Fibroblast of lung (primary cell): Measurements from ENCODE around the gene ZNF385A. TPM values are rescaled to one million over a fixed set of nuclear protein-coding genes. Genes with fewer than 3 reads are reported as not detected.
A peak's percentile ranks its signal among the peaks of the same experiment; 100 is the strongest.

Source experiments
- DNase-seq, 2 donors: peaks; one replicate each; pipeline versions ENCODE4 v3.0.0 to v3.0.0-alpha.2; 2010; ENCODE audit warnings: low read depth in 2 of 2
- H2AFZ ChIP-seq: 2 replicates; pipeline ENCODE4 v1.5.1; 2012; ENCODE audit warnings: low read length, control low read depth, inconsistent platforms
- H3K27ac ChIP-seq: 2 replicates; pipeline ENCODE4 v1.5.1; 2011; ENCODE audit warnings: low read length, control low read depth; ENCODE audit not compliant: insufficient read depth
- H3K27me3 ChIP-seq: 2 replicates; pipeline ENCODE4 v1.5.1; 2011; ENCODE audit warnings: mild to moderate bottlenecking, low read length; ENCODE audit not compliant: control insufficient read depth, insufficient read depth
- H3K36me3 ChIP-seq: 2 replicates; pipeline ENCODE4 v1.5.1; 2011; ENCODE audit warnings: low read length; ENCODE audit not compliant: control insufficient read depth, insufficient read depth
- H3K4me1 ChIP-seq: 2 replicates; pipeline ENCODE4 v1.5.1; 2011; ENCODE audit warnings: low read length; ENCODE audit not compliant: control insufficient read depth, insufficient read depth; ENCODE audit errors: extremely low read depth
- H3K4me2 ChIP-seq: 2 replicates; pipeline ENCODE4 v1.5.1; 2011; ENCODE audit warnings: low read length, control low read depth; ENCODE audit not compliant: insufficient read depth; ENCODE audit errors: extremely low read depth
- H3K4me3 ChIP-seq, 4 experiments: fragments of 200-600 bp in 1 of 4; sonication (generic) in 1 of 4; replicated peaks in 1 of 4; 2 replicates each; pipeline ENCODE4 v1.5.1; 2011 to 2016; ENCODE audit warnings: low read length in 4 of 4, low read depth in 3 of 4, mild to moderate bottlenecking in 3 of 4, control low read depth in 2 of 4, inconsistent platforms in 1 of 4, mixed read lengths in 1 of 4; ENCODE audit not compliant: insufficient read depth in 1 of 4; ENCODE audit errors: control extremely low read depth in 1 of 4
- H3K79me2 ChIP-seq: 2 replicates; pipeline ENCODE4 v1.5.1; 2012; ENCODE audit warnings: mild to moderate bottlenecking, low read length, inconsistent platforms; ENCODE audit not compliant: control insufficient read depth, insufficient read depth
- H3K9ac ChIP-seq: 2 replicates; pipeline ENCODE4 v1.5.1; 2011; ENCODE audit warnings: mild to moderate bottlenecking, low read length, control low read depth; ENCODE audit not compliant: insufficient read depth
- H3K9me3 ChIP-seq: 2 replicates; pipeline ENCODE4 v1.5.1; 2012; ENCODE audit warnings: low read depth, low read length; ENCODE audit not compliant: control insufficient read depth, insufficient read depth
- H4K20me1 ChIP-seq: 2 replicates; pipeline ENCODE4 v1.5.1; 2011; ENCODE audit warnings: low read length; ENCODE audit not compliant: control insufficient read depth, insufficient read depth; ENCODE audit errors: extremely low read depth
- EZH2 ChIP-seq: IDR thresholded peaks from 2 replicates; pipeline ENCODE4 v1.5.1; 2012; ENCODE audit warnings: low read length, control low read depth, mild to moderate bottlenecking; ENCODE audit errors: missing control alignments
- polyA plus RNA-seq, 2 donors: library from polyadenylated mRNA; depleted of rRNA in 1 of 2; stranded (reverse) in 1 of 2; unstranded in 1 of 2; fragments of >200 nt; gene quantifications; 2 replicates each; pipeline ENCODE4 v1.2.1, GENCODE V29; 2011 to 2012; ENCODE audit warnings: missing spikeins in 1 of 2
- total RNA-seq: library from RNA; depleted of rRNA; stranded (reverse); fragments of >200 nt; gene quantifications from 2 replicates; pipeline ENCODE4 v1.2.1, GENCODE V29; 2014
- TF ChIP-seq, protein P1 (sequence below), 2 donors: IDR thresholded peaks in 1 of 2; conservative IDR thresholded peaks in 1 of 2; 1 replicate in 1 of 2; 2 replicates in 1 of 2; pipeline ENCODE4 v1.5.1; 2011 to 2012; ENCODE audit warnings: low read length in 2 of 2, control low read depth in 1 of 2, inconsistent platforms in 1 of 2, low read depth in 1 of 2, mild to moderate bottlenecking in 1 of 2

The ZNF385A gene
- total and polyA plus RNA-seq, 2 donors (not counting 1 experiment from before 2014, with no cell fraction given), result 0.69 to 3.3 TPM

DNA sequence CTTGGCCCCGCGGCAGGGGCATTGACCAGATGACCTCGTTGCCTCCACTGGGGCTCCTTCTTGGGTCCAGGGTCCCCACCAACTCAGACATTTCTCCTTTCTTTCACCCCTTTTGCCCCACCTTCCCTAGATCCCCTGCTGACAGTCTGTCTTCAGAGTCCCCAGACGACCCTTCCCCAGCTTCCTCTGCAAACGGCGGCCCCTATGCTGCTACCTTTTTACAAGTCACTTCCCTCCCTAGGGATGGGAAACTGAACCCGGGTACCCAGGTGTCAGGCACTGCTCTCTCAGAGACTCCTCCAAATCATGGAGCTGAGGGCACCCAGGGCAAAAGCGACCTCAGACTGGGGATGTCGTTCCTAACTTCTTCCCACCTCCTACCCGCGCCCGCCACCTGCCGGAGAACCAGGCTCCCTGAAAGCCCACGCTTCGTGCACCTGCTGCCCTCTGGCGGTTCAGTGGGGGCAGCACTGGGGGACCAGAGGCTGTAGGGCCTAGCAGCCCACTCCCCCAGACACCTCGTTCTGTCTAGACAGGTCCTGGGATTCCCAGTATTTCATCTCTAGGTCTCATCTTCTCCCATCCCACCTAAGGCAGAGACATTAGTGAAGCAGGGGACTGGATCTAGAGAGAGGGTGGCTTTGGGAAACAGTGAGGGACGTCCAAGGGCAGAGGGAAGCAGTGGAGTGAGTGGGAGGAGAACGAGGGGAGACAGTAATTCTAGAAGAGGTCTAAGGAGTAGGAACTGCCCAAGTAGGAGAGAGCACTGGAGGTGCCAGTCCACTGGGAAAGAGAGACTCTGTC lies 4.9 kb downstream of the ZNF385A start:
- Histone ChIP-seq H3K36me3 (no peaks in the 10 kb centered on the region), H3K4me2 (peak overlapping the region; percentile 90), H3K9ac (peak overlapping the region; percentile 1), H3K4me1 (peaks cover 9% of the 10 kb centered on the region), H3K27me3 (no peaks in the 10 kb centered on the region), H3K4me3 (peak overlapping the region; percentile 50 to 61 (median 56)), H3K79me2 (no peaks in the 10 kb centered on the region), H4K20me1 (no peaks in the 10 kb centered on the region), H3K27ac (peak overlapping the region; percentile 39), H3K9me3 (no peaks in the 10 kb centered on the region), H2AFZ (peak overlapping the region; percentile 58)
- DNase-seq, result peak; percentile 74 to 81
- TF ChIP-seq EZH2, result no peak
- TF ChIP-seq, protein P1, sequence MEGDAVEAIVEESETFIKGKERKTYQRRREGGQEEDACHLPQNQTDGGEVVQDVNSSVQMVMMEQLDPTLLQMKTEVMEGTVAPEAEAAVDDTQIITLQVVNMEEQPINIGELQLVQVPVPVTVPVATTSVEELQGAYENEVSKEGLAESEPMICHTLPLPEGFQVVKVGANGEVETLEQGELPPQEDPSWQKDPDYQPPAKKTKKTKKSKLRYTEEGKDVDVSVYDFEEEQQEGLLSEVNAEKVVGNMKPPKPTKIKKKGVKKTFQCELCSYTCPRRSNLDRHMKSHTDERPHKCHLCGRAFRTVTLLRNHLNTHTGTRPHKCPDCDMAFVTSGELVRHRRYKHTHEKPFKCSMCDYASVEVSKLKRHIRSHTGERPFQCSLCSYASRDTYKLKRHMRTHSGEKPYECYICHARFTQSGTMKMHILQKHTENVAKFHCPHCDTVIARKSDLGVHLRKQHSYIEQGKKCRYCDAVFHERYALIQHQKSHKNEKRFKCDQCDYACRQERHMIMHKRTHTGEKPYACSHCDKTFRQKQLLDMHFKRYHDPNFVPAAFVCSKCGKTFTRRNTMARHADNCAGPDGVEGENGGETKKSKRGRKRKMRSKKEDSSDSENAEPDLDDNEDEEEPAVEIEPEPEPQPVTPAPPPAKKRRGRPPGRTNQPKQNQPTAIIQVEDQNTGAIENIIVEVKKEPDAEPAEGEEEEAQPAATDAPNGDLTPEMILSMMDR (conservative IDR thresholded peaks at IDR 0.05 in 1 of 2, IDR thresholded peaks at IDR 0.05 in 1 of 2; ENCODE audit: low read depth in 1 of 2, low read length in 2 of 2), result peak; percentile 100

DNA sequence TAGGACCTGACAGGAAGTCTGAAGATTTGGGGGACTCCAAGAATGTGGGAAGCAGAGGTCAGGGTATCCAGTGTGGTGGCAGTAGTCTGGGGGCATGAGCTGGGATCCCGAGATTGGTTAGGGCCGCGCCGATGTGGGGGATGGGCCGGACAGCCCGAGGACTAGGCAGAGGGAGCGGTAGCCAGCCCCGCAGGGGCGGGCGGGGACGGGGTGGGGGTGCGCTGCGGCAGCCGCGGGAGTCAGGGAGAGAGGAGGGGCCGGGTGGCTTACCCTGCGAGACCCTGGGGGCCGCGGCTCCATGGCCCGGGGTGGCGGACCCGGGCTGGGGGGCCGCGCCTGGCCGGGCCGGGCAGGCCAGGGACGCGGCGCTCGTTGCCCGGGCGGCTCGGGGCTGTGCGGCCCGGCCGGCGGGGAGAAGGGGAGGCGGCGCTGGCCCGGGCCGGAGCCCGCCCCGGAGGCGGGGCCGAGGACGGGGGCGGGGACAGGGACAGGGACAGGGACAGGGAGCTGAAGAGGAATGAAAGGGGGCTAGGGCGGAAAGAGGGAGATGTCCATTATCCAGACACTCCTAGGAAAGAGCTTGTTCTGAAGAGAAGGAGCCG lies 5.6 kb downstream of the ZNF385A start:
- Histone ChIP-seq H3K27ac (peak overlapping the region; percentile 39), H3K36me3 (no peaks in the 10 kb centered on the region), H3K4me2 (peak overlapping the region; percentile 90), H3K4me1 (peaks cover 9% of the 10 kb centered on the region), H4K20me1 (no peaks in the 10 kb centered on the region), H3K9me3 (no peaks in the 10 kb centered on the region), H2AFZ (peak overlapping the region; percentile 58), H3K9ac (peak overlapping the region; percentile 40), H3K4me3 (peak overlapping the region; percentile 50 to 61 (median 56)), H3K79me2 (no peaks in the 10 kb centered on the region), H3K27me3 (no peaks in the 10 kb centered on the region)
- TF ChIP-seq, protein P1 (conservative IDR thresholded peaks at IDR 0.05 in 1 of 2, IDR thresholded peaks at IDR 0.05 in 1 of 2; ENCODE audit: low read depth in 1 of 2, low read length in 2 of 2), result no peak
- no peak for TF ChIP-seq EZH2
- no peak for DNase-seq

DNA sequence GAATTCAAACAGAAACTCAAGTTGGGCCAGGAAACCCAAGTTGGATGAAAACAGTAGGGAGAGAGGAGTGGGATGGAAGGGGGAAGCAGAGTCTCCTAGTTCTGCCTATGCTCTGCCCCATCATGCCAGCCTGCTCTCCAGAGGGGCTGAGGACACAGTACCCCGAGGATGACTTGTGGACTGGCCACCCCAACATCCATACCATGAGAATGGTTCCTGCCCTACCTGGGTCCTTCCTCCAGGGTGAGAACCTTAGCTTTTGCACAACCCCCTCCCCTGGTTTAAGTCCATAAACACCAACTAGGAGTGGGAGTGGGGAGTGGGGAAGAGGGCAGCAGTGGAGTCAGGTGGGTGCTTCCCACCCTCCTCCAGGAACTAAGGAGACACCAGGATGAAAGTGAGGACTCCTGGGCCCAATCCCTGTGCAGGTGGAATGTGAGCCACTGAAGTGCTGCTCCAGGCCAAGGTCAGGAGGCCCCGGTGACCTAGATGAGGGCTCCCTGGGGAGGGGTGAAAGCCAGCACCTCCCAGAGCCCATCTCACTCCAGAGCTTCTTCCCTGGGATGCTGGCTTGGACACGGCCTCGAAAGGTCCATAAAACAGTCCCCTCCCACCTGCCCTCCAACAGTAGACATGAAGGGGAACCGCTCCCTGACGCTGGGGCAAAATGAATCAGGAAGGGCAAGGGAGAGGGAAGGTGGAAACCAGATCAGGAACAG lies 6.6 kb downstream of the ZNF385A start:
- peak overlapping the region; percentile 73 for H3K4me2 ChIP-seq
- no peak for DNase-seq
- TF ChIP-seq, protein P1 (conservative IDR thresholded peaks at IDR 0.05 in 1 of 2, IDR thresholded peaks at IDR 0.05 in 1 of 2; ENCODE audit: low read depth in 1 of 2, low read length in 2 of 2), result no peak
- no peak for TF ChIP-seq EZH2
- peaks cover 4% of the 10 kb centered on the region for H3K4me1 ChIP-seq
- no peaks in the 10 kb centered on the region for H3K36me3 ChIP-seq
- no peaks in the 10 kb centered on the region for H3K9me3 ChIP-seq
- peak overlapping the region in 1 of 4 experiments; percentile 61 for H3K4me3 ChIP-seq
- H3K27ac ChIP-seq, result no peak overlapping the region
- H4K20me1 ChIP-seq, result no peaks in the 10 kb centered on the region
- no peaks in the 10 kb centered on the region for H3K79me2 ChIP-seq
- H3K9ac ChIP-seq, result no peak overlapping the region
- H2AFZ ChIP-seq, result no peak overlapping the region
- H3K27me3 ChIP-seq, result no peaks in the 10 kb centered on the region
